ENCODE results near the gene MOCS3.
A peak's percentile ranks its signal among the peaks of the same experiment; 100 is the strongest.

The MOCS3 gene, protein sequence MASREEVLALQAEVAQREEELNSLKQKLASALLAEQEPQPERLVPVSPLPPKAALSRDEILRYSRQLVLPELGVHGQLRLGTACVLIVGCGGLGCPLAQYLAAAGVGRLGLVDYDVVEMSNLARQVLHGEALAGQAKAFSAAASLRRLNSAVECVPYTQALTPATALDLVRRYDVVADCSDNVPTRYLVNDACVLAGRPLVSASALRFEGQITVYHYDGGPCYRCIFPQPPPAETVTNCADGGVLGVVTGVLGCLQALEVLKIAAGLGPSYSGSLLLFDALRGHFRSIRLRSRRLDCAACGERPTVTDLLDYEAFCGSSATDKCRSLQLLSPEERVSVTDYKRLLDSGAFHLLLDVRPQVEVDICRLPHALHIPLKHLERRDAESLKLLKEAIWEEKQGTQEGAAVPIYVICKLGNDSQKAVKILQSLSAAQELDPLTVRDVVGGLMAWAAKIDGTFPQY

GRCh38 chr20:50958615-50959542 is at the start of gene MOCS3:
Gene MOCS3 (plus strand): TSS chr20:50958818. CDS start chr20:50958843, 25 bp downstream.
- DNase-seq (ENCODE audit: low spot score): peak; percentile 85

DNA sequence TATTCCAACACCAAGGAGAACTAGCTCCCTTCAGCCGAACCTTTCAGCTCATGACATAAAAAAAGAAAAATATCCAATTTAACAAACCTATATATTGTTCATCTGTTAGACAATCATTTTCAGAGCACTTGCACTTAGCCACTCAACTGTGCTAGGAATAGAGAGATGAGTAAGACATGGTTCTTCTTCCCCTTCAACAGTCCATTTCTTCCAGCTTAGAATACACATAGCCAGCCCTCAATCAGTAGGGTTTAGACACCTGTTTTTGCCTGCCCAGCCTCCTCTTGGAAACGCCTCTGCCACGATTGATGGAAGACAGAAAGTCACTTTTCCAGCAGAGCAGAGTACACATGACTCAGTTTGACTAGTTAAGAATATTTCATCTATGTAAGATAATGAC is 49.2 kb upstream of the MOCS3 start:
- DNase-seq (ENCODE audit: low spot score): no peak

- no peak for DNase-seq (ENCODE audit: low spot score)
Observed at GRCh38 chr20:50911030-50911429, 47.6 kb upstream of the MOCS3 start.

DNA sequence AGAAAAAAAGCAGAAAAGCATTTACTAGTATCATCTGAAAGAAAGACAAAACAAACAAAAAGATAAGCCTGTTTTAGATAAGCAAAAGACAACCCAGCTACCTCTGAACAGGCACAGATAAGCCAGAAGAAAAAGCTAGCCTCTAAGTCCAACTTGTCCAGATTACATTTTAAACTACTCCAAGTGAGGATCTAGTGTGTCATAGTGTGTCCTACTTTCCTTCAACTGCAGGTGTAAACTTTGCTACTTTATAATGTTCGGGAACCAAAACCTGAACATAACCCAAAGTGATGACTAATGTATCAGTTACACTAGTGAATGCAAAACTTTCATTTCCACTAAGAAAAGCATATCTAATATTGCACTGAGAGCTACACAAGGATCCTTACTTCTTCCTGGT is 46.9 kb upstream of the MOCS3 start:
- no peak for DNase-seq (ENCODE audit: low spot score)

GRCh38 chr20:50913690-50914375 is 44.8 kb upstream of the MOCS3 start:
- DNase-seq (ENCODE audit: low spot score): peak; percentile 20

DNA sequence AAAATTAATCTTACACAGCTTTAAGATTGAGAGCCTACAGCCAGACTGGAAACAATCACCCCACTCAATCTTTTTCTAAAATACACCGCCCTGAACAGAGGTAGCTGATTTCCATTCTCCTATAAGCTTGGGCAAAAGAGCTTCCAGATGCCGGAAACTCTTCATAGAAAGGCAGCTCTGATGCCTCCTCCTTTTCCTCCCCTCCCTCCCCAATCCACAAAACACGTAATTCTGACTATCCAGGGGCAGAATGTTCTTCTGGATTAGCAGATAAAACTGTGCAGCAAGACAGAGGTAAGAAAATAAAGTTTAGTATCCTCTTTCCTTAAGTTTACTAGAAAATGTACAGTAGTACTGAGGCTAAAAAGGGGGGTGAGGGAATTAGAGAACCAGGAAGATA is 43.2 kb upstream of the MOCS3 start:
- DNase-seq (ENCODE audit: low spot score): no peak

GRCh38 chr20:50916257-50916656 is 42.4 kb upstream of the MOCS3 start:
- no peak for DNase-seq (ENCODE audit: low spot score)

DNA sequence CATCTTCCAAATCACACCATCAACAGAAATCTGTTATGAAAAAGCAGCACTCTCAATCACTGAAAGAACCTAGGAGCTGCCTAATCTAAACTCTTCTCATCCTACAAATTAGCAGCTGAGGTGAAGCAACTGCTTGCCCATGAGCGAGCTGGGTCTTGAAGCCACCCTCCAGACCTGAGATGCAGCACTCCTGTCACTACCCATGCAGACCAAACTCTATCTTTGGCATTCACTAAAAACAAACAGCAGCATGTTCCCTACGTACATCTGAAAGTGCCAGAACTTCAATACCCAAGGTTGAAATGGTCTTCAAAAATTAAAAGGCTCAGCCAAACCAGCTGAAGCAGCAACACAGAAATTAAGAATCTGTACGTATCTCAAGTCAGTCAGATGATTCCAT is 41.7 kb upstream of the MOCS3 start:
- DNase-seq (ENCODE audit: low spot score): no peak

DNA sequence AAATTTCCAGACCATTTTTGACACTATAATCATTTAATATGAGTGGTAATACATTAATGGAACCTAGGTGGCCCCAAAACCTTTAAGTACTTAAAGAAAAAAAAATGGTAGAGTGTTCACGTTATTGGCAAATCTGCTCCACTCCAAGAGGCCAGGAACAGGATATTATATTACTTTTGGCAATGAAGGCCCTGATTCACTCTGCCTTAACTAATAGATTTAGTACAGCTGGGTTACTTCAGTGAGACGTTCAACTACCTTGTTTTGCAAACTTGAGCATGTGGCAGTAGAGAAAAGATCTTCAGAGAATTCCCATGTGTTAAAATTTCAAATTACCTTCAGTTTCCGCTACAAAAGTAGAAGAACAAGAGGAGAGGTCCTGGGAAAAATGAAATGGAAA is 40.2 kb upstream of the MOCS3 start:
- DNase-seq (ENCODE audit: low spot score): no peak

- DNase-seq (ENCODE audit: low spot score): peak; percentile 24
Observed at GRCh38 chr20:50919567-50919966, 39.1 kb upstream of the MOCS3 start.

DNA sequence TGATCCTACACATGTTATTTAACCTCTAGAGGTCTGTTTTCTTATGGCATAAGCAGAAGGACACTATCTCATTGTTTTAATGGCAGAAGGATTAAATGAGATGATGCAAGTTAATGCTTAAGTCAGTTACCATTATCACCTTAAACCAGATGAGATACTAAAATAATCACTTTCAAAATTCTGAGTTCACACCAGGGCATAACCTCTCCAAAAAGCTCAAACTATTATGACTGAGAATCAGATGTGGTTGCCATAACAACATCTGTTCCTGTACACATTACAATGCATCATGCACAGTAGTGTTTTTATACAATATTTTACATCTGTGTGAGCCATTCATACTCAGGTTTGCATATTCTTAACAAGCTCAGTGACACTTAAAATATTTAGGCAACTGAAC is 37.6 kb upstream of the MOCS3 start:
- peak; percentile 52 for DNase-seq (ENCODE audit: low spot score)

DNA sequence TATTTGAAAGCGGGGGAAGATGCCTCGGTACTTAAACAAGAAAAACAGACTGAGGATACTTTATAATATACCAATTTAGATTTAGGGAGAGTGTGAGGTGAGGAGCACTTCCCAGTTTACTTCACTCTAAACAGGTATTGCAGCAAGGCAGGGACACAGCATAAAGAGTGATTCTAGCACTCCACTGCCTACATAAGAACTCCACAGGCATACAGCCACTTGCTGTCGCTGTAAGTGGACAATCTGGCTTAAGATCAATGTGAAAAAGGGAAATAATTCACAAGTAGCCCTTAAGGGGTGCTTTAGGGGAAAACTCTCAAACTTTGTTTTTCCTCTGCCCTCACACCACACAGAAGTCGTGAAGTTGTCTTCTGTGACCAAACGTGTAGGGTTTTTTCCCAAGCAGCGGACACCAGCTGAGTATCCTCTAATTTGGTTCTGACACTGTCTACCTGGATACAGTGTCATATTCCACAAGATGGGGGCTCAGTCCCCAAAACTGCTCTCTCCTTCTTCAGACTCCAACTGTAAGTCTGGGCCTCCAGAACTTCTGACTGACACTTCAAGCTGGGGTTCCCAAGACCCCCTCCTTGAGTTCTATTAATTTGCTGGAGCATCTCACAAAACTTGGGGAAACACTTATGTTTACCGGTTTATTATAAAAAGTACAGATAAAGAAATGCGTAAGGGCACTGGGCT is 36.7 kb upstream of the MOCS3 start:
- DNase-seq (ENCODE audit: low spot score): no peak

DNA sequence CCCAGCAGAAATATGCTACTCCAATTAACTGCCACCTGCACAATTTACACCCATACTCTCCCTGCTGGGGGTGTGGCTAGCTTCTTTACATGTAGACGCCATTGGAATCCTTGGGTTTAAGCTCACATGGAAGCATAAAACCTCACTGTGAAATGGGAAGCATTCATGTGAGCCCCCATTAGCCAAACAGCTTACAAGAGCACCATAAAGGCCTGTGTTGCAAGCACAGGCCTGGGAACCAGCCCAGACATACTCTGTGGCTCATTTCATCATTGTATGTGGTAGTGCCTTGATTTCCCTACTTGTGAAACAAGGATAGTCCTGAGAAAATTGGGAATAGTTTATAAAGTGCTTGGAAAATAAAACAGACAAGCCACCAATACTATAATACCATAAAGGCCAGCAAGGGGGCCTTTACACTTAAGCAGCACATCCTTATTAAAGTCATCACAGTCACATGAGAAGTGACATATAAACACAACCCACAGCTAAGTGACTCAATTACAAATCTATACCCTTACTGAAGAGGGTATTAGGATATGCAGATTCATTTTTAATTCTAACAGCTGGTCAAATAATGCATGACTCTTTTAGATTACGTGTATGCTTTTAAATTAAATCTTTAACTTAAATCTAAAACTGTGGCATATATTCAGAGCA is 34.2 kb upstream of the MOCS3 start:
- no peak for DNase-seq (ENCODE audit: low spot score)

- DNase-seq (ENCODE audit: low spot score): no peak
Observed at GRCh38 chr20:50926530-50926929, 32.1 kb upstream of the MOCS3 start.

DNA sequence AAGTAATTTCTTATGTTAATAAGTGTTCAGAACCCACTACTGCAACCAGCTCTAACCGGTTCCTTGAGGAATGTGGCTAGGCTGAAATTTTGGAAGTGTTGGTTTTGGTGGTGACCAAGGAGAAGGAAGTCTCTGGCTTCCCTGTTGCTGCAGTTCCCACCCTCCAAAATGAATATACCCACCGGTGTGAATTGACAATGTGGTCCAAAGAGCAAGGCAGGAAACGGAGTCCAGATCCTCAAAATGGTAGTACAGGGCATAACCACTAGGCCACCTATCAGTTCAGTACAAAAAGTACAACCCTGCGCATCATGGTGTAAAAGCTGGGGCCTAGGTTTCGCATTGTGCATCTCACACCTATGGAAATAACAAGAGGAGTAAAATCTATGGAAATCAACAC is 30.1 kb upstream of the MOCS3 start:
- no peak for DNase-seq (ENCODE audit: low spot score)

DNA sequence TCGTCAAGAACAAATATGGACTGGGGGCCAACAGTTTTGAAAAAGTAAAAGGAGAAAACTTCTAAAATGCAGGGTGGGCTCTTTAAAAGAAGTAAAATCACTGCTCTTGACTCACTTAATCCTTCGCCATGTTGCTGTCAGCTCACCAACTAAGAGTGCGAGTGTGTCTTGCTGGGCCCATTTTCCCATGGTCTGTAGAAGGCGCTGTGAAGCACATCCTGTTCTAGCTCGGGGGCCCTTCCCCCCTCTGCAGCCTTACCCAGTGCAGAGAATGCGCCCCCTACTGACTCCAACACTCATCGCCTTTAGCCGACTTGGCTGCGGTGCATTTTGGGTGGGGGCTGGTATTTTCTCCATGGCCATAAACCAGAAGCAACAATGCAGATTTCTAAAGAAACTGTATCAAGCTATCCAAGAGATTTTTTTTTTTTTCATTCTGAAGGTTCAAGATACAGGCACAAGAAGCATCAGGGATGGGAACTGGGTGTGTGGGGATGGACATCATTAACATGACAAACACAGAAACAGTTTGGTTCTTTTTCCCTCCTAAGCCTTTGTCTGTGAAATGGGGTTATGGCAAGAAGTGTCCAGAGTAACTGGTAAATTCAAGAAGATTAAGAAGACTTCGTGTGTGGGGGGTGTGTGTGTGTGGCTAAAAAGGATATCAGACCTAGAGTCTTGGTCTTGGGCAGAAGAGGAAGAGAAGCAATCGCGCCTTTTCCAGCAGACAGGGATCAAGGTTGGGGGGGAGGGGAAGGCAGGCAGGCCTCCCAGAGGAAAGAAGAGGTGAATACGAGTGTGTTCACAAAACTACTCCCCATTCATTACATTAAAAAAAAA is 29.1 kb upstream of the MOCS3 start:
- DNase-seq (ENCODE audit: low spot score): peak; percentile 94

GRCh38 chr20:50930139-50930975 is 28.3 kb upstream of the MOCS3 start:
- peak; percentile 6 for DNase-seq (ENCODE audit: low spot score)

DNA sequence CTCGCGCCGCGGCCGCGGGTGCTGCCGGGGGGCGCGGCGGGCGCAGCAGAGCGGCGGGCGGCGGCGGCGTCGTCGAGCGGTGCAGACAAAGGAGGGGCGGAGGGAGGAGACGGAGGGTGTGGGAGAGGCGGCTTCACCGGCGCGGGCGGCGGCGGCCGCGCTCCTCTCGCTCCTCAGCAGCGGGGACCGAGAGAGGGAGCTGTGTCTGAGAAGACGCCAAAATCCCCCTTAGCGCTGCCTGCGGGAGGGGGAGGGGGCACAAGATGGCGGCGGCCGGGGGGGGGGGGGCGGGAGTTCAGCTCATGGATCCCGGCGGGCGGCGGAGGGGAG is 27.7 kb upstream of the MOCS3 start:
- DNase-seq (ENCODE audit: low spot score): no peak

DNA sequence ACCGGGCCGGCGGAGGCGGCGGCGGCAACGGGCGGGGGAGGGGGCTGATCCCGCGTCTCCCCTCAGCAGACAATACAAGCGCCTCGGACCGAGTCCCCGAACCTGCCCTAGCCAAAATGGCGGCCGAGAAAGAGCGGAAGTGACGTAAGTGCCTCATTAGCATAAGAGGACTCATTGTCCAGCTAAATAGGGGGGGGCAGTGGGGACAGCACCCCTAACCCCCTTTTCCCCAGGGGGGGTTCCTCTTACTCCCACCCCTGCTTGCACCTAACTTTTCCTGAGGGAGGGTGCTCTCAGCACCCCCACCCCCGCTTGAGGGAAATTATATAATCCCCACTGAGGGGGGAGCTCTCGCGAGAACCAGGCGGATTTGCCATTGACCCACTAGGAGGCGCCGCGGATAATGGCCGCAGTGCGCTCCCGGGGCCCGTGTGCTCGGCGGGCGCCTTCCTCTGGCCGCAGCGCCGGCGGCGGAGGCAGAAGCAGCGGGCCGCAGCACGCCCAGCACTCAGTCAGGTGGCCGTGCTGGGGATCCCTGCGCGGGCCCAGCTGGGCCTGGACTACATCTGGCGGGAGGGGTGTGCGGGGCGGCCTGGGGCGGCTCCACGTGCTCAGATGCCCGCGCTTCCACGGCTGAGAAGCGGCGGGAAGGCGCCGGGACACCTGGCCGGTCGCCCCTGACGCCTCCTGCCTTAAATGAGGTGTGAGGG is 27.2 kb upstream of the MOCS3 start, which contains the start of gene ADNP:
Gene ADNP, minus strand, starts transcription at position 132 of the 710 bp plus-strand sequence. CDS start 27,441 bp downstream, outside the sequence.
- DNase-seq (ENCODE audit: low spot score): peak; percentile 89

All from CD4-positive, alpha-beta T cell treated with Interleukin-15 for 4 hours (primary cell).